B cell (primary cell): ENCODE measurements around the gene CRHR1. TPM values are rescaled to one million over a fixed set of nuclear protein-coding genes. Genes with fewer than 3 reads are reported as not detected.

Source experiments
- ATAC-seq: fragments of 200-7000 bp; cut with Tn5 transposase; one replicate; pipeline ENCODE4 v1.10.0; 2021; ENCODE audit warnings: low read depth, mild to moderate bottlenecking, moderate number of reproducible peaks, moderate library complexity
- CTCF ChIA-PET: fragments of 350-600 bp; sonication (Branson Sonifier 250); formaldehyde crosslinking; loops from one replicate; lab custom pipeline; 2021; ENCODE audit warnings: antibody characterized with exemption, inconsistent platforms; lab: Charles Lee
- POLR2A ChIA-PET: fragments of 350-600 bp; sonication (Branson Sonifier 250); formaldehyde crosslinking; loops from one replicate; lab custom pipeline; 2021; ENCODE audit warnings: antibody characterized with exemption; lab: Charles Lee
- DNase-seq: peaks from one replicate; pipeline ENCODE4 v3.0.0; 2013
- H2AFZ ChIP-seq: 2 replicates; pipeline ENCODE4 v1.6.1; 2012; ENCODE audit warnings: mild to moderate bottlenecking, low read depth, low read length; ENCODE audit not compliant: insufficient read depth, poor library complexity, severe bottlenecking
- H3K27ac ChIP-seq, 2 donors: 1 replicate in 1 of 2; 2 replicates in 1 of 2; pipeline ENCODE4 v1.5.1; 2012 to 2013; ENCODE audit warnings: low read length in 2 of 2, mild to moderate bottlenecking in 2 of 2, moderate library complexity in 1 of 2
- H3K27me3 ChIP-seq, 4 experiments: fragments of 200-600 bp in 1 of 4; sonication (generic) in 1 of 4; replicated peaks in 1 of 4; 1 replicate in 2 of 4; 2 replicates in 2 of 4; pipeline versions ENCODE4 v1.6.1 to v1.7.0; 2013 to 2016; ENCODE audit warnings: low read length in 3 of 4, mild to moderate bottlenecking in 2 of 4, mixed read lengths in 1 of 4, moderate library complexity in 1 of 4; ENCODE audit not compliant: insufficient read depth in 4 of 4, control insufficient read depth in 3 of 4; ENCODE audit errors: control extremely low read depth in 1 of 4
- H3K36me3 ChIP-seq, 2 experiments: replicated peaks in 1 of 2; 1 replicate in 1 of 2; 2 replicates in 1 of 2; pipeline versions ENCODE4 v1.6.1 to v1.7.1; 2013; ENCODE audit warnings: low read length in 1 of 2; ENCODE audit not compliant: insufficient read depth in 2 of 2, control insufficient read depth in 1 of 2; ENCODE audit errors: control extremely low read depth in 1 of 2, extremely low read depth in 1 of 2
- H3K4me1 ChIP-seq, 2 donors: fragments of 200-600 bp in 1 of 2; sonication (generic) in 1 of 2; 1 replicate in 1 of 2; 2 replicates in 1 of 2; pipeline versions ENCODE4 v1.5.1 to v1.6.1; 2013 to 2017; ENCODE audit warnings: low read length in 2 of 2; ENCODE audit not compliant: control insufficient read depth in 2 of 2, insufficient read depth in 2 of 2
- H3K4me2 ChIP-seq: replicated peaks from 2 replicates; pipeline ENCODE3; 2012; ENCODE audit warnings: mild to moderate bottlenecking, low read depth, low read length; ENCODE audit not compliant: poor library complexity, severe bottlenecking
- H3K4me3 ChIP-seq, 5 experiments: fragments of 200-600 bp in 1 of 5; sonication (generic) in 1 of 5; 1 replicate in 3 of 5; 2 replicates in 2 of 5; pipeline versions ENCODE4 v1.5.1 to v1.7.0; 2011 to 2016; ENCODE audit warnings: low read length in 4 of 5, mild to moderate bottlenecking in 4 of 5, low read depth in 2 of 5, control low read depth in 1 of 5, moderate library complexity in 1 of 5; ENCODE audit not compliant: insufficient read depth in 1 of 5; ENCODE audit errors: control extremely low read depth in 1 of 5, extremely low read depth in 1 of 5
- H3K79me2 ChIP-seq: fragments of 200-600 bp; sonication (generic); one replicate; pipeline ENCODE4 v1.6.0; 2016; ENCODE audit warnings: low read length; ENCODE audit not compliant: control insufficient read depth, insufficient read depth
- H3K9ac ChIP-seq: fragments of 200-600 bp; sonication (generic); 2 replicates; pipeline ENCODE4 v1.6.1; 2017; ENCODE audit warnings: mild to moderate bottlenecking, low read length, moderate library complexity
- H3K9me3 ChIP-seq, 3 donors: one replicate each; pipeline versions ENCODE4 v1.6.1 to v1.7.1; 2013; ENCODE audit warnings: low read length in 2 of 3; ENCODE audit not compliant: control insufficient read depth in 2 of 3, insufficient read depth in 1 of 3; ENCODE audit errors: control extremely low read depth in 1 of 3
- H4K20me1 ChIP-seq: 2 replicates; pipeline ENCODE4 v1.6.0; 2012; ENCODE audit warnings: mild to moderate bottlenecking, low read length; ENCODE audit not compliant: insufficient read depth, control insufficient read depth, poor library complexity, severe bottlenecking
- H3K27ac Mint-ChIP-seq: one replicate; pipeline ENCODE4 v1.8.0; 2021; ENCODE audit warnings: mixed read lengths
- H3K27me3 Mint-ChIP-seq: one replicate; pipeline ENCODE4 v1.8.0; 2021; ENCODE audit warnings: mixed read lengths
- H3K4me1 Mint-ChIP-seq: one replicate; pipeline ENCODE4 v1.8.0; 2021; ENCODE audit warnings: mixed read lengths
- H3K4me3 Mint-ChIP-seq: one replicate; pipeline ENCODE4 v1.8.0; 2021; ENCODE audit warnings: mixed read lengths
- H3K9me3 Mint-ChIP-seq: one replicate; pipeline ENCODE4 v1.8.0; 2022; ENCODE audit warnings: mixed read lengths; ENCODE audit not compliant: insufficient read depth
- CTCF ChIP-seq: fragments of 200-600 bp; IDR thresholded peaks from one replicate; pipeline ENCODE4 v1.8.0; 2022; ENCODE audit warnings: antibody characterized with exemption, mild to moderate bottlenecking
- EZH2 ChIP-seq: IDR thresholded peaks from 2 replicates; pipeline ENCODE4 v1.6.1; 2012; ENCODE audit warnings: borderline replicate concordance, low read depth, mild to moderate bottlenecking, moderate library complexity, low read length; ENCODE audit not compliant: insufficient read depth, poor library complexity, severe bottlenecking
- WGBS: methylation state at CpG from one replicate; pipeline ENCODE4 v1.1.5; 2013; ENCODE audit warnings: missing lambda C conversion rate; ENCODE audit not compliant: insufficient coverage; 5-methylcytosine and 5-hydroxymethylcytosine counted together
- intact Hi-C: fragments of 100-400 bp; cut with micrococcal nuclease; formaldehyde crosslinking; loops from one replicate; pipeline ENCODE4 v1.10.0; 2022
- polyA plus RNA-seq: library from polyadenylated mRNA; depleted of rRNA; stranded (reverse); fragments of >200 nt; gene quantifications from 2 replicates; pipeline ENCODE4 v1.2.3, GENCODE V29; 2012
- total RNA-seq, 2 donors: library from RNA; stranded (reverse); fragments of 120-200 nt in 1 of 2; gene quantifications; 1 replicate in 1 of 2; 2 replicates in 1 of 2; pipeline versions ENCODE4 v1.2.3 to v1.2.4, GENCODE V29; 2013 to 2022

Gene CRHR1
- total and polyA plus RNA-seq, 2 donors (not counting 1 experiment from before 2014, with no cell fraction given), result not detected

DNA sequence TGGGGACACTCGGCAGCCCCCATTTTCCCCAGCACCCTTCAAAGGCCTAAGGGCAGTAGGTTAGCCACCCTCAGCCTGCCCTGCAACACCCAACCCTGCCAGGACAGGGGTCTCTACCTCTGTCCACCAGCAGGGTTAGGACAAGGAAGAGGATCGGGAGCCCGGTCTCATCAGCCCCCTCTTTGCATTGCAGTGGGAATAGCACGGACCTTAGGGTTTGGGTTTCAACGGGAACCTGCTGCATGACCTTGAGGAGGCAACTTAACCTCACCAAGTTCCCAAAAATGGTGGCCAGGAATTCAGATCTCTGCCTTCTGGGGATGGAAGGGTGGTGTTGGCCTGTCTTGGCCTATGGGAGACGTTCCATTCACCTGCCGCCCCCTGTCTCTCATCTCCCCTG is 40.4 kb downstream of the CRHR1 start:
- 83% methylated on average over 5 of the region's 7 CpGs for WGBS
- TF ChIP-seq EZH2 (no peak), CTCF (no peak)
- ATAC-seq, result no peak

DNA sequence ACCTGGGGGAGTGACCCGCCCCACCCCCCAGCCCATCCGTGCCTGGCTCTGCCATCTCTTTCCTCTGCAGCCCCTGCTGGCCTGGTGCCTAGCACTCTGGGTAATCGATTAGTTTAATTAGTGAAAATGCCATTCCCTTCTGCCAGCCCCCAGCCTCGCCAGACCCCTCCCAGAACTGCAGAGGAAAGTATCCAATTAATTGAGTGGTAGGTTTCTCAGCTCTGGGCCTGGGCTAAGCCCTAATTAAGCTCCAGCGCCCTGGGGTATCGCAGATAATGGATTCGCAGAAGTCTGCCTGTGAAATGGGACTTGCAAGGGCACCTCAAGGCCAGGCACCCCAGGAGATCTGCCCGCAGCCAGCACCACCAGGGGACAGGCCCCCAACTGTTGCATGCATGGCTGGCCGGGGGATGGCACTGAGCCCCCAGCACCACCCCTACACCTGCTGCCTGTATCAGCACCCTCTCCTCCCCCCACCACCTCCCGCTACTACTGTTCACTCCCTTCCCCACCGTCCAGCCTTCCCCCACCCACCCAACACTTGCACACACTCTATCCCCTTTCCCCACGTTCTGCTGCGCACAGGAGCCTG is 40.9 kb downstream of the CRHR1 start:
- Mint-ChIP-seq H3K9me3 (no peaks in the 10 kb centered on the region), H3K27me3 (peaks cover 13% of the 10 kb centered on the region), H3K27ac (no peak overlapping the region), H3K4me1 (no peaks in the 10 kb centered on the region), H3K4me3 (no peak overlapping the region)
- ChIA-PET POLR2A (no interaction called here), CTCF (interaction anchor here (3.3 kb wide), 1 partner anchor 184 kb away, joined by 22 read pairs; no protein-coding TSS in a partner anchor)
- no peaks in the 10 kb centered on the region for H4K20me1 ChIP-seq
- no peak overlapping the region for H3K4me2 ChIP-seq
- H3K36me3 ChIP-seq, result no peaks in the 10 kb centered on the region
- 92% methylated on average over 6 of the region's 13 CpGs for WGBS
- DNase-seq (no peak), ATAC-seq (no peak)
- H3K79me2 ChIP-seq, result no peaks in the 10 kb centered on the region
- no peak overlapping the region for H3K4me3 ChIP-seq
- H3K27ac ChIP-seq, result no peak overlapping the region
- H3K9ac ChIP-seq, result no peak overlapping the region
- no peak for TF ChIP-seq CTCF
- no peak for TF ChIP-seq EZH2
- peaks cover 0 to 6% (median 0%) of the 10 kb centered on the region in 4 experiments for H3K27me3 ChIP-seq
- intact Hi-C loops, result no loop called here
- H3K4me1 ChIP-seq, result no peaks in the 10 kb centered on the region
- H2AFZ ChIP-seq, result no peak overlapping the region
- no peaks in the 10 kb centered on the region for H3K9me3 ChIP-seq

More for the DNA sequence above, 40.4 kb downstream of the CRHR1 start:
- H3K4me1 Mint-ChIP-seq, result no peaks in the 10 kb centered on the region
- Histone ChIP-seq H3K79me2 (no peaks in the 10 kb centered on the region), H3K27ac (no peak overlapping the region), H3K4me3 (no peak overlapping the region), H2AFZ (no peak overlapping the region), H4K20me1 (no peaks in the 10 kb centered on the region), H3K27me3 (peaks cover 0 to 4% (median 0%) of the 10 kb centered on the region in 4 experiments), H3K9me3 (no peaks in the 10 kb centered on the region), H3K36me3 (no peaks in the 10 kb centered on the region), H3K4me1 (no peaks in the 10 kb centered on the region), H3K4me2 (no peak overlapping the region), H3K9ac (no peak overlapping the region)
- peaks cover 13% of the 10 kb centered on the region for H3K27me3 Mint-ChIP-seq
- intact Hi-C loops, result no loop called here
- no peak overlapping the region for H3K27ac Mint-ChIP-seq
- ChIA-PET CTCF (no interaction called here), POLR2A (no interaction called here)
- H3K9me3 Mint-ChIP-seq, result no peaks in the 10 kb centered on the region
- no peak overlapping the region for H3K4me3 Mint-ChIP-seq
- DNase-seq, result no peak
